Endothelial cell of umbilical vein (primary cell): ENCODE measurements around the gene MCM9. TPM values are rescaled to one million over a fixed set of nuclear protein-coding genes. Genes with fewer than 3 reads are reported as not detected.

Source experiments
- BruUV-seq: library from RNA; stranded (reverse); fragments of 400-500 nt; replicated peaks from 2 replicates; lab custom pipeline; 2021; lab: Mats Ljungman, UMichigan
- CTCF ChIA-PET: fragments of 300-600, 350-600 bp; sonication (Branson Sonifier 250); formaldehyde crosslinking; loops from one replicate; lab custom pipeline; 2021; ENCODE audit warnings: antibody characterized with exemption, inconsistent platforms; lab: Charles Lee
- POLR2A ChIA-PET: fragments of 300-600, 350-600 bp; sonication (Branson Sonifier 250); formaldehyde crosslinking; loops from one replicate; lab custom pipeline; 2021; ENCODE audit warnings: antibody characterized with exemption, inconsistent platforms; lab: Charles Lee
- DNase-seq: peaks from one replicate; pipeline ENCODE4 v3.0.0-alpha.2; 2011; ENCODE audit warnings: low read depth, low spot score
- FAIRE-seq: peaks from 2 replicates; lab custom pipeline; 2011; peaks lifted over from hg19 to GRCh38; lab: Jason Lieb, UNC
- H2AFZ ChIP-seq: 2 replicates; pipeline ENCODE4 v1.6.0; 2012; ENCODE audit warnings: low read depth, low read length, control low read depth, inconsistent platforms
- H3K27ac ChIP-seq: 2 replicates; pipeline ENCODE4 v1.5.1; 2011; ENCODE audit warnings: low read depth, mild to moderate bottlenecking, control low read depth, low read length, moderate library complexity; ENCODE audit not compliant: insufficient read depth
- H3K27me3 ChIP-seq, 2 experiments: 2 replicates each; pipeline versions ENCODE4 v1.6.0 to v1.6.1; 2011; ENCODE audit warnings: low read length in 2 of 2, mixed read lengths in 1 of 2; ENCODE audit not compliant: control insufficient read depth in 2 of 2, insufficient read depth in 2 of 2
- H3K36me3 ChIP-seq, 2 experiments: 2 replicates in 1 of 2; 3 replicates in 1 of 2; pipeline ENCODE4 v1.5.1; 2011; ENCODE audit warnings: low read length in 2 of 2, mild to moderate bottlenecking in 1 of 2, moderate library complexity in 1 of 2; ENCODE audit not compliant: control insufficient read depth in 2 of 2, insufficient read depth in 2 of 2; ENCODE audit errors: extremely low read depth in 1 of 2
- H3K4me1 ChIP-seq: 3 replicates; pipeline ENCODE4 v1.5.1; 2011; ENCODE audit warnings: mild to moderate bottlenecking, low read length; ENCODE audit not compliant: control insufficient read depth, insufficient read depth; ENCODE audit errors: extremely low read depth
- H3K4me2 ChIP-seq: 2 replicates; pipeline ENCODE4 v1.6.1; 2011; ENCODE audit warnings: low read length, control low read depth, mixed read lengths; ENCODE audit not compliant: insufficient read depth
- H3K4me3 ChIP-seq, 3 experiments: fragments of 200-600 bp in 1 of 3; sonication (generic), shearing (Covaris generic) in 1 of 3; replicated peaks in 1 of 3; 2 replicates each; pipeline ENCODE4 v1.5.1; 2011 to 2016; ENCODE audit warnings: control low read depth in 3 of 3, low read length in 3 of 3, mild to moderate bottlenecking in 2 of 3, inconsistent platforms in 1 of 3, low read depth in 1 of 3, moderate library complexity in 1 of 3; ENCODE audit not compliant: insufficient read depth in 1 of 3
- H3K79me2 ChIP-seq: 2 replicates; pipeline ENCODE4 v1.6.0; 2012; ENCODE audit warnings: low read length, inconsistent platforms; ENCODE audit not compliant: control insufficient read depth, insufficient read depth
- H3K9ac ChIP-seq: replicated peaks from 2 replicates; pipeline ENCODE3; 2011; ENCODE audit warnings: low read length, control low read depth; ENCODE audit not compliant: insufficient read depth; ENCODE audit errors: extremely low read depth
- H3K9me1 ChIP-seq: replicated peaks from 3 replicates; pipeline ENCODE4 v1.6.0; 2011; ENCODE audit warnings: mild to moderate bottlenecking, low read length; ENCODE audit not compliant: control insufficient read depth, insufficient read depth; ENCODE audit errors: extremely low read depth
- H3K9me3 ChIP-seq: replicated peaks from 2 replicates; pipeline ENCODE4 v1.5.1; 2012; ENCODE audit warnings: low read length, inconsistent platforms; ENCODE audit not compliant: control insufficient read depth, insufficient read depth
- H4K20me1 ChIP-seq: replicated peaks from 2 replicates; pipeline ENCODE3; 2011; ENCODE audit warnings: mild to moderate bottlenecking, low read length; ENCODE audit not compliant: control insufficient read depth, insufficient read depth; ENCODE audit errors: extremely low read depth
- CTCF ChIP-seq, 2 donors: IDR thresholded peaks; 1 replicate in 1 of 2; 2 replicates in 1 of 2; pipeline ENCODE4 v1.5.1; 2011; ENCODE audit warnings: low read length in 2 of 2, mild to moderate bottlenecking in 2 of 2, moderate library complexity in 2 of 2, control low read depth in 1 of 2, inconsistent platforms in 1 of 2, low read depth in 1 of 2; ENCODE audit not compliant: insufficient read depth in 1 of 2; ENCODE audit errors: extremely low read depth in 1 of 2
- EZH2 ChIP-seq: IDR thresholded peaks from 2 replicates; pipeline ENCODE4 v1.6.1; 2012; ENCODE audit warnings: borderline replicate concordance, low read depth, mild to moderate bottlenecking, moderate library complexity, low read length, inconsistent platforms; ENCODE audit not compliant: severe bottlenecking
- FOS ChIP-seq: IDR thresholded peaks from 2 replicates; pipeline ENCODE4 v1.6.1; 2011; ENCODE audit warnings: mild to moderate bottlenecking, low read length, moderate library complexity, borderline replicate concordance; ENCODE audit not compliant: insufficient read depth
- GATA2 ChIP-seq: IDR thresholded peaks from 2 replicates; pipeline ENCODE4 v1.7.0; 2011; ENCODE audit warnings: low read depth, mild to moderate bottlenecking, moderate library complexity, mixed read lengths, low read length; ENCODE audit not compliant: insufficient read length, insufficient read depth
- JUN ChIP-seq: IDR thresholded peaks from 2 replicates; pipeline ENCODE4 v1.6.1; 2011; ENCODE audit warnings: borderline replicate concordance, low read depth; ENCODE audit not compliant: insufficient read length, insufficient read depth
- MAX ChIP-seq: IDR thresholded peaks from 2 replicates; pipeline ENCODE4 v1.6.1; 2011; ENCODE audit not compliant: insufficient read depth, insufficient read length
- MYC ChIP-seq: IDR thresholded peaks from one replicate; pipeline ENCODE4 v1.6.1; 2011; ENCODE audit warnings: mild to moderate bottlenecking, low read depth, low read length
- POLR2A ChIP-seq: IDR thresholded peaks from 2 replicates; pipeline ENCODE4 v1.6.1; 2012; ENCODE audit warnings: low read depth, mild to moderate bottlenecking, control low read depth, low read length
- POLR2AphosphoS5 ChIP-seq: IDR thresholded peaks from 2 replicates; pipeline ENCODE4 v1.6.1; 2012; ENCODE audit warnings: low read depth, mild to moderate bottlenecking, control low read depth, low read length, moderate library complexity; ENCODE audit not compliant: insufficient read depth
- dilution Hi-C: fragments of 300-500 bp; cut with MboI; formaldehyde crosslinking; loops from one replicate; pipeline ENCODE4 v1.15.0; 2019; ENCODE audit warnings: low sequenced_read_pairs; ENCODE audit not compliant: extremely low pct_ligation_motif_present
- intact Hi-C: fragments of 100-400 bp; cut with micrococcal nuclease; formaldehyde crosslinking; loops from one replicate; pipeline ENCODE4 v1.10.0; 2022
- polyA plus RNA-seq, 4 experiments: library from polyadenylated mRNA; depleted of rRNA in 3 of 4; stranded (reverse) in 3 of 4; unstranded in 1 of 4; fragments of >200 nt; gene quantifications; 2 replicates each; pipeline versions ENCODE4 v1.2.1 to v1.2.3, GENCODE V29; 2011 to 2012; ENCODE audit warnings: missing spikeins in 1 of 4
- total RNA-seq: library from RNA; stranded (reverse); gene quantifications from 2 replicates; pipeline ENCODE4 v1.2.3, GENCODE V29; 2021

The MCM9 gene
- total and polyA plus RNA-seq, 2 donors (not counting 3 experiments of a cell fraction or from before 2014, with no cell fraction given), result 2.0 to 14.1 TPM

GRCh38 chr6:118896339-118897136 is 38.4 kb downstream of the MCM9 start:
- POLR2A ChIA-PET, result no interaction called here
- CTCF ChIA-PET, result interaction anchor here (0.9 to 2.9 kb wide), 12 partner anchors 11 to 214 kb away, joined by 3 to 16 read pairs (median 4); partner anchors contain the start of gene MCM9
- Histone ChIP-seq H3K4me1 (peaks cover 18% of the 10 kb centered on the region), H3K27me3 (no peaks in the 10 kb centered on the region), H3K4me2 (peak overlapping the region; percentile 77), H3K9me1 (no peaks in the 10 kb centered on the region), H3K9ac (peak overlapping the region; percentile 96), H4K20me1 (no peaks in the 10 kb centered on the region), H3K27ac (peak overlapping the region; percentile 91), H3K4me3 (peak overlapping the region in 2 of 3 experiments; percentile 8 to 99), H3K36me3 (peaks cover 0 to under 1% of the 10 kb centered on the region in 2 experiments), H2AFZ (peak overlapping the region; percentile 28), H3K9me3 (no peaks in the 10 kb centered on the region), H3K79me2 (peaks cover 79% of the 10 kb centered on the region)
- no TSS peak for BruUV-seq
- dilution Hi-C loops (no loop called here), intact Hi-C loops (loop anchor here (1.0 to 10.0 kb wide), 3 partner anchors 187 to 1402 kb away; no protein-coding TSS in a partner anchor)
- no peak for TF ChIP-seq EZH2
- peak; percentile 58 for TF ChIP-seq FOS
- peak; percentile 24 for TF ChIP-seq POLR2A
- TF ChIP-seq JUN, result no peak
- no peak for TF ChIP-seq MAX
- TF ChIP-seq CTCF (IDR thresholded peaks at IDR 0.05; ENCODE audit: extremely low read depth in 1 of 2, insufficient read depth in 1 of 2, low read depth in 1 of 2, low read length in 2 of 2), result peak; percentile 27 to 38
- TF ChIP-seq GATA2, result no peak
- TF ChIP-seq MYC, result no peak
- no peak for TF ChIP-seq POLR2AphosphoS5
- peak; percentile 76 for DNase-seq
- FAIRE-seq, result peak; percentile 38
